ENCODE measurements around the gene MTMR10. TPM values are rescaled to one million over a fixed set of nuclear protein-coding genes. Genes with fewer than 3 reads are reported as not detected.

Gene MTMR10
- total RNA-seq, 1 donor = 37.6 TPM

- no peak for DNase-seq (ENCODE audit: low read depth)
- no peak for TF ChIP-seq CTCF (IDR thresholded peaks at IDR 0.05; ENCODE audit: insufficient read depth, low read depth, low read length)
- no peak overlapping the region for H3K4me3 ChIP-seq (ENCODE audit: low read depth, low read length)
These were observed 95.8 kb downstream of the MTMR10 start for GRCh38 chr15:30895461-30896210.

GRCh38 chr15:30889196-30889595 is 102.2 kb downstream of the MTMR10 start:
- no peak for TF ChIP-seq CTCF (IDR thresholded peaks at IDR 0.05; ENCODE audit: insufficient read depth, low read depth, low read length)
- H3K4me3 ChIP-seq (ENCODE audit: low read depth, low read length) = no peak overlapping the region
- DNase-seq (ENCODE audit: low read depth) = no peak

Small RNAs within 50 kb of the gene (small RNA-seq; reads per million reads assigned to genes)
- not detected for gene RNU6-466P

Other genes with a start within 250 kb of the MTMR10 start
- 12.9 and 19.9 TPM in 2 replicates for gene FAN1, start 87.7 kb downstream of the MTMR10 start, total RNA-seq
- gene TRPM1, start 110.1 kb upstream of the MTMR10 start, total RNA-seq = under 0.01 TPM in 1 of 2 replicates, not detected in the other